Thoracic aorta (tissue), 2 donors: Measurements from ENCODE around the gene CD164L2. TPM values are rescaled to one million over a fixed set of nuclear protein-coding genes. Genes with fewer than 3 reads are reported as not detected.

Experiments
- ATAC-seq: fragments of 150-250 bp; one replicate; pipeline ENCODE4 v1.8.0; 2017; ENCODE audit warnings: low read depth; ENCODE audit not compliant: insufficient number of reproducible peaks, low FRiP score
- DNase-seq: peaks from one replicate; pipeline ENCODE4 v3.0.0-alpha.2; 2020; ENCODE audit warnings: low spot score
- H3K27ac ChIP-seq, 2 donors: fragments of 200-600 bp; sonication (generic); 1 replicate in 1 of 2; 2 replicates in 1 of 2; pipeline ENCODE4 v1.5.1; 2016; ENCODE audit warnings: mild to moderate bottlenecking in 2 of 2, moderate library complexity in 2 of 2
- H3K27me3 ChIP-seq: fragments of 200-600 bp; sonication (generic); replicated peaks from 2 replicates; pipeline ENCODE4 v1.6.0; 2016; ENCODE audit warnings: mild to moderate bottlenecking; ENCODE audit not compliant: insufficient read depth
- H3K36me3 ChIP-seq: fragments of 200-600 bp; sonication (generic); one replicate; pipeline ENCODE4 v1.5.1; 2016
- H3K4me1 ChIP-seq, 2 donors: fragments of 200-600 bp; sonication (generic); 1 replicate in 1 of 2; 2 replicates in 1 of 2; pipeline versions ENCODE4 v1.5.1 to v1.6.0; 2016; ENCODE audit warnings: low read depth in 2 of 2, mild to moderate bottlenecking in 1 of 2; ENCODE audit not compliant: control insufficient read depth in 1 of 2
- H3K4me3 ChIP-seq: fragments of 200-600 bp; sonication (generic); 2 replicates; pipeline ENCODE4 v1.5.1; 2016; ENCODE audit warnings: mild to moderate bottlenecking
- H3K9me3 ChIP-seq: fragments of 200-600 bp; sonication (generic); 2 replicates; pipeline ENCODE4 v1.5.1; 2016
- CTCF ChIP-seq: fragments of 200-600 bp; sonication (generic); IDR thresholded peaks from one replicate; pipeline ENCODE4 v1.5.1; 2019; ENCODE audit warnings: antibody characterized with exemption
- total RNA-seq, 2 donors: library from RNA; depleted of rRNA; stranded (reverse); fragments of >200 nt; gene quantifications; one replicate each; pipeline versions ENCODE4 v1.1.0 to v1.2.3, GENCODE V29; 2016

Gene CD164L2
- total RNA-seq, 2 donors from 2014 or later, result not detected

GRCh38 chr1:27365372-27366112 is 17.6 kb downstream of the CD164L2 start:
- peak; percentile 74 for ATAC-seq
- peak overlapping the region; percentile 96 to 99 for H3K27ac ChIP-seq
- no peaks in the 10 kb centered on the region for H3K9me3 ChIP-seq
- no peak for TF ChIP-seq CTCF
- H3K36me3 ChIP-seq, result peaks cover 38% of the 10 kb centered on the region
- H3K27me3 ChIP-seq, result no peaks in the 10 kb centered on the region
- H3K4me3 ChIP-seq, result peak overlapping the region; percentile 80
- peaks cover 16 to 39% of the 10 kb centered on the region in 2 donors for H3K4me1 ChIP-seq
- peak; percentile 83 for DNase-seq

GRCh38 chr1:27364696-27365371 is 18.3 kb downstream of the CD164L2 start:
- DNase-seq (no peak), ATAC-seq (no peak)
- Histone ChIP-seq H3K27me3 (no peaks in the 10 kb centered on the region), H3K27ac (peak overlapping the region; percentile 96 to 99), H3K36me3 (peaks cover 41% of the 10 kb centered on the region), H3K9me3 (no peaks in the 10 kb centered on the region), H3K4me1 (peaks cover 16 to 39% of the 10 kb centered on the region in 2 donors), H3K4me3 (peak overlapping the region; percentile 80)
- no peak for TF ChIP-seq CTCF

- Histone ChIP-seq H3K27ac (peak overlapping the region in 1 of 2 donors; percentile 99), H3K4me1 (peaks cover 16 to 36% of the 10 kb centered on the region in 2 donors), H3K4me3 (no peak overlapping the region), H3K27me3 (no peaks in the 10 kb centered on the region), H3K9me3 (no peaks in the 10 kb centered on the region), H3K36me3 (peaks cover 49% of the 10 kb centered on the region)
- no peak for TF ChIP-seq CTCF
- ATAC-seq (no peak), DNase-seq (no peak)
Observed at GRCh38 chr1:27363766-27364695, 19.1 kb downstream of the CD164L2 start.

GRCh38 chr1:27361553-27361952 is 21.6 kb downstream of the CD164L2 start:
- Histone ChIP-seq H3K9me3 (no peaks in the 10 kb centered on the region), H3K4me1 (peaks cover 7 to 25% of the 10 kb centered on the region in 2 donors), H3K36me3 (peaks cover 72% of the 10 kb centered on the region), H3K4me3 (no peak overlapping the region), H3K27me3 (no peaks in the 10 kb centered on the region), H3K27ac (no peak overlapping the region)
- ATAC-seq (no peak), DNase-seq (no peak)
- TF ChIP-seq CTCF, result no peak

- ATAC-seq, result no peak
- Histone ChIP-seq H3K9me3 (no peaks in the 10 kb centered on the region), H3K27ac (no peak overlapping the region), H3K4me1 (peaks cover 7 to 25% of the 10 kb centered on the region in 2 donors), H3K4me3 (no peak overlapping the region), H3K36me3 (peaks cover 78% of the 10 kb centered on the region), H3K27me3 (no peaks in the 10 kb centered on the region)
- DNase-seq, result no peak
- TF ChIP-seq CTCF, result no peak
Observed at GRCh38 chr1:27361044-27361402, 22.1 kb downstream of the CD164L2 start.
